Right lobe of liver (tissue), 6 donors: ENCODE data around the gene FKRP. TPM values are rescaled to one million over a fixed set of nuclear protein-coding genes. Genes with fewer than 3 reads are reported as not detected.
A peak's percentile ranks its signal among the peaks of the same experiment; 100 is the strongest.

Source experiments
- ATAC-seq, 4 donors: fragments of 200-7000 bp; cut with Tn5 transposase; one replicate each; pipeline ENCODE4 v1.9.1; 2020; ENCODE audit warnings: mild to moderate bottlenecking in 4 of 4, moderate library complexity in 4 of 4
- DNase-seq, 3 donors: peaks; one replicate each; pipeline ENCODE4 v3.0.0-alpha.2; 2020
- H3K27ac ChIP-seq, 3 donors: fragments of 200-600 bp; one replicate each; pipeline ENCODE4 v1.8.0; 2022
- H3K27me3 ChIP-seq, 2 donors: fragments of 200-600 bp; one replicate each; pipeline ENCODE4 v1.8.0; 2022
- H3K36me3 ChIP-seq, 4 donors: fragments of 200-600 bp; sonication (generic) in 1 of 4; one replicate each; pipeline versions ENCODE4 v1.5.1 to v1.8.0; 2017 to 2022; ENCODE audit warnings: control low read depth in 1 of 4
- H3K4me1 ChIP-seq, 4 donors: fragments of 200-600 bp; sonication (generic) in 1 of 4; one replicate each; pipeline versions ENCODE4 v1.5.1 to v1.8.0; 2017 to 2022; ENCODE audit warnings: control low read depth in 1 of 4
- H3K4me3 ChIP-seq, 3 donors: fragments of 200-600 bp; one replicate each; pipeline ENCODE4 v1.8.0; 2022
- H3K9me3 ChIP-seq, 4 donors: fragments of 200-600 bp; sonication (generic) in 1 of 4; one replicate each; pipeline versions ENCODE4 v1.5.1 to v1.8.0; 2017 to 2022; ENCODE audit warnings: control low read depth in 1 of 4
- CTCF ChIP-seq, 4 donors: fragments of 200-600 bp in 3 of 4; fragments of 450-650 bp in 1 of 4; IDR thresholded peaks; one replicate each; pipeline versions ENCODE4 v1.5.1 to v1.8.0; 2016 to 2022; ENCODE audit warnings: antibody characterized with exemption in 4 of 4, mild to moderate bottlenecking in 2 of 4
- POLR2A ChIP-seq: fragments of 450-650 bp; IDR thresholded peaks from one replicate; pipeline ENCODE4 v1.6.1; 2017; ENCODE audit warnings: antibody characterized with exemption, mild to moderate bottlenecking
- WGBS: methylation state at CpG from one replicate; pipeline ENCODE4 v1.1.6; 2018; ENCODE audit warnings: low coverage, low lambda C conversion rate; ENCODE audit not compliant: insufficient coverage; ENCODE audit errors: missing lambda C conversion rate; 5-methylcytosine and 5-hydroxymethylcytosine counted together
- intact Hi-C, 2 donors: fragments of 100-400 bp; cut with DNase I; formaldehyde crosslinking; loops; one replicate each; pipeline versions ENCODE4 v1.11.2 to v1.14.1; 2022
- total RNA-seq, 6 experiments: library from RNA; depleted of rRNA in 2 of 6; stranded (reverse); fragments of >200 nt in 2 of 6; fragmentation: NEBNext Ultra II Directional in 3 of 6; extraction: Animal tissue kit (Norgen Biotek cat#: 25700) in 3 of 6; gene quantifications; one replicate each; pipeline versions ENCODE4 v1.1.0 to v1.2.4, GENCODE V29; 2016 to 2023
- donor health status: DM: no; HTN: yes; CAD: no.
- donor health status: DM: no; HTN: no; CAD: no.
- donor health status: DM: no; HTN: no; CAD: no.
- donor health status: DM: no; HTN: yes; CAD: no.
- donor health status: DM: no; HTN: yes; CAD: no.

FKRP gene
- total RNA-seq, 6 experiments from 2014 or later, result 5.8 to 9.5 (median 7.4) TPM

- 89% methylated on average over 18 of the region's 28 CpGs for WGBS
These were observed 13.5 kb upstream of the FKRP start for GRCh38 chr19:46732172-46732938.

GRCh38 chr19:46732966-46733689, 12.7 kb upstream of the FKRP start:
- no peaks in the 10 kb centered on the region for H3K27me3 ChIP-seq
- H3K27ac ChIP-seq, result peak overlapping the region in 1 of 3 donors; percentile 35
- DNase-seq (peak in 1 of 3 donors; percentile 56), ATAC-seq (peak; percentile 28 to 53 (median 33))
- H3K36me3 ChIP-seq, result peaks cover 0 to 55% (median 18%) of the 10 kb centered on the region in 4 donors
- intact Hi-C loops, result no loop called here
- H3K9me3 ChIP-seq, result no peaks in the 10 kb centered on the region
- H3K4me1 ChIP-seq, result peaks cover 0 to 27% (median 3%) of the 10 kb centered on the region in 4 donors
- TF ChIP-seq CTCF (IDR thresholded peaks at IDR 0.05) (no peak), POLR2A (no peak)
- H3K4me3 ChIP-seq, result no peak overlapping the region
- 62% methylated on average over 14 of the region's 23 CpGs for WGBS

More at GRCh38 chr19:46732172-46732938, 13.5 kb upstream of the FKRP start:
- H3K27me3 ChIP-seq, result no peaks in the 10 kb centered on the region
- H3K9me3 ChIP-seq, result no peaks in the 10 kb centered on the region
- peaks cover 0 to 20% (median 3%) of the 10 kb centered on the region in 4 donors for H3K4me1 ChIP-seq
- ATAC-seq (no peak), DNase-seq (no peak)
- H3K36me3 ChIP-seq, result peaks cover 0 to 61% (median 19%) of the 10 kb centered on the region in 4 donors
- no peak for TF ChIP-seq CTCF (IDR thresholded peaks at IDR 0.05)
- no peak for TF ChIP-seq POLR2A
- H3K27ac ChIP-seq, result no peak overlapping the region
- intact Hi-C loops, result no loop called here
- no peak overlapping the region for H3K4me3 ChIP-seq

- TF ChIP-seq POLR2A, result no peak
- TF ChIP-seq CTCF (IDR thresholded peaks at IDR 0.05), result no peak
- peak in 3 of 4 donors; percentile 6 to 27 (median 20) for ATAC-seq
- H3K36me3 ChIP-seq, result peaks cover 0 to 49% (median 18%) of the 10 kb centered on the region in 4 donors
These were observed 12.1 kb upstream of the FKRP start for GRCh38 chr19:46733690-46734292.

GRCh38 chr19:46736531-46737297, 9.1 kb upstream of the FKRP start:
- intact Hi-C loops, result no loop called here
- H3K27ac ChIP-seq, result peak overlapping the region in 1 of 3 donors; percentile 1
- H3K9me3 ChIP-seq, result no peaks in the 10 kb centered on the region
- no peak overlapping the region for H3K4me3 ChIP-seq
- peak; percentile 15 to 41 (median 26) for ATAC-seq
- WGBS, result 52% methylated on average over 9 of the region's 22 CpGs
- H3K36me3 ChIP-seq, result peaks cover 0 to 31% (median 4%) of the 10 kb centered on the region in 4 donors
- H3K4me1 ChIP-seq, result peaks cover 0 to 40% (median 5%) of the 10 kb centered on the region in 4 donors
- DNase-seq, result peak in 2 of 3 donors; percentile 58 to 62
- TF ChIP-seq CTCF (IDR thresholded peaks at IDR 0.05) (no peak), POLR2A (no peak)
- H3K27me3 ChIP-seq, result no peaks in the 10 kb centered on the region

More at GRCh38 chr19:46733690-46734292, 12.1 kb upstream of the FKRP start:
- peaks cover 0 to 29% (median 3%) of the 10 kb centered on the region in 4 donors for H3K4me1 ChIP-seq
- WGBS, result 42% methylated on average over 6 of the region's 11 CpGs
- intact Hi-C loops, result no loop called here
- H3K4me3 ChIP-seq, result no peak overlapping the region
- no peak for DNase-seq
- no peaks in the 10 kb centered on the region for H3K9me3 ChIP-seq
- H3K27me3 ChIP-seq, result no peaks in the 10 kb centered on the region
- H3K27ac ChIP-seq, result peak overlapping the region in 1 of 3 donors; percentile 35
